ENCODE measurements around the gene MYO15B.

Gene MYO15B

DNA sequence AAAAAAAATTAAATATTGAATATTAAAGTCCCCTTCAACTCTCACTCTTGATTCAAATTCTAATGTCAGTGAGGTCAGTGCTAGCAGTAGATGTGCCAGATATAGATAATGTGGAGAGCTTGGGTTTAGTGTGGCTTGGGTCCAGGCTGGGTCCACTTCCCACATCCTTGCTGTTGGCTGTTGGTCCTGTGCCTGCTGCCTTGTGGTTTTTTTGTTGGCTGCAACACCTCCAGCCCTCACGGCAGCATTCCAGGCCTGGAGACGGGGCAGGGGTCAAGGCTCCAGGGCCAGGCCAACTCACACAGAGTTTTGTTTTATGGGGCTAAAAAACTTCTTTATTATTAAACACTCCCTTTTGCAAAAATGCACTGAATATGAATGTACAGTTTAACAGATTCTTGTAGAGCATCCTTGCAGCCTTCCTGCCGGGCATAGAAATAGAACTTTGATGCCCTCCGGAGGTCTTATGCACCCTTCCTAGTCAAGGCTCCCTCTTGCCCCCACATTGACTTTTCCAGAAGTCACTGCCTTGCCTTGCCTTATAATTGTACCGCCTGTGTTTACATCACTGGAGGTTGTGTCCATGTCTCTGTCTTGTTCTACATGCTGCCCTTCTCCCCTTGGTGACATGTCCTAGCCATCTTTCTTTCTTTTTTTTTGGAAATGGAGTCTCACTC is 25.5 kb upstream of the MYO15B start:
- FAIRE-seq: no peak
- no peak for TF ChIP-seq POLR2A (IDR thresholded peaks at IDR 0.05; ENCODE audit: low read depth, low read length)
- TF ChIP-seq TAF1 (IDR thresholded peaks at IDR 0.05; ENCODE audit: borderline replicate concordance, low read depth, low read length): no peak
- no peak for TF ChIP-seq POLR2AphosphoS5 (IDR thresholded peaks at IDR 0.05; ENCODE audit: low read depth, low read length)
- DNase-seq (ENCODE audit: insufficient read length): no peak

DNA sequence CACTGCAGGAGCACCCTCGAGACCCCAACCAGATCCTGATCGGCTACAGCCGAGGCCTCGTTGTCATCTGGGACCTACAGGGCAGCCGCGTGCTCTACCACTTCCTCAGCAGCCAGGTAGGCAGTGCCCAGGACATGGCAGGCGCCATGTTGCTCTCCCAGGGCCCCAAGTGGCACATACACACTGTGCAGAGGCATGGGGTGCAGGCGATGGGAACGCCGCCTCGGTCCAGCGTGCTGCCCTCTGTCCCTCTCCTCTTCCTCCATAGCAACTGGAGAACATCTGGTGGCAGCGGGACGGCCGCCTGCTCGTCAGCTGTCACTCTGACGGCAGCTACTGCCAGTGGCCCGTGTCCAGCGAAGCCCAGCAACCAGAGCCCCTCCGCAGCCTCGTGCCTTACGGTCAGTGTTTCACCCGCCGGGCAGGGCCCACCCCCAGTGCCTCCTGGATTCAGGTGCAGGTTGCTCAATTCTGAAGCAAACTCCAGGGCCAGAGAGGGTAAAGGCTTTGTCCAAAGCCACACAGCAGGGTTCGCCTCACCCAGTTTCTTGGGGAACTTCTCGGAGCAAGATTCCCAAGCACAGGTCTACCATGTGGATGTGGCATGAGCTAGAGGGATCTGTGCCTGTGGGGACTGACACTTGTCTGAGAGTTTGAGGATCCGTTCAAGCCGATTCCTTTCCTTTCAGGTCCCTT is 24.4 kb upstream of the MYO15B start:
- DNase-seq (ENCODE audit: insufficient read length) (no peak), FAIRE-seq (no peak)
- TF ChIP-seq POLR2A (IDR thresholded peaks at IDR 0.05; ENCODE audit: low read depth, low read length): no peak
- no peak for TF ChIP-seq TAF1 (IDR thresholded peaks at IDR 0.05; ENCODE audit: borderline replicate concordance, low read depth, low read length)
- TF ChIP-seq POLR2AphosphoS5 (IDR thresholded peaks at IDR 0.05; ENCODE audit: low read depth, low read length): no peak

DNA sequence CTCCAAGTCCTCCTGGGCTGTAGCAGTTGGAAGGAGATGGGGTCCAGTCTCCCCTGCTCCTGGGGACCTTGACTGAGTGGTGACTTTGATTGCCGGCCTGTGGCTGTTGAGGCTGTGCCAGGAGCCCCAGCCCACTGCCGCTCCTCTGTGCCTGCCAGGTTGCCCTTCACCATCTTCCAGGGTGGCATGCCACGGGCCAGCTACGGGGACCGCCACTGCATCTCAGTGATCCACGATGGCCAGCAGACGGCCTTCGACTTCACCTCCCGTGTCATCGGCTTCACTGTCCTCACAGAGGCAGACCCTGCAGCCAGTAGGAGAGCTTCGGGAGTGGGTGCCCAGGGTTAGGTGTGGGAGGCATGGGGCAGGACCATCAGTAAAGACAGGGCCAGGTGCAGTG is 23.4 kb upstream of the MYO15B start:
- TF ChIP-seq POLR2A (IDR thresholded peaks at IDR 0.05; ENCODE audit: low read depth, low read length) (no peak), POLR2AphosphoS5 (IDR thresholded peaks at IDR 0.05; ENCODE audit: low read depth, low read length) (no peak), TAF1 (IDR thresholded peaks at IDR 0.05; ENCODE audit: borderline replicate concordance, low read depth, low read length) (no peak)

DNA sequence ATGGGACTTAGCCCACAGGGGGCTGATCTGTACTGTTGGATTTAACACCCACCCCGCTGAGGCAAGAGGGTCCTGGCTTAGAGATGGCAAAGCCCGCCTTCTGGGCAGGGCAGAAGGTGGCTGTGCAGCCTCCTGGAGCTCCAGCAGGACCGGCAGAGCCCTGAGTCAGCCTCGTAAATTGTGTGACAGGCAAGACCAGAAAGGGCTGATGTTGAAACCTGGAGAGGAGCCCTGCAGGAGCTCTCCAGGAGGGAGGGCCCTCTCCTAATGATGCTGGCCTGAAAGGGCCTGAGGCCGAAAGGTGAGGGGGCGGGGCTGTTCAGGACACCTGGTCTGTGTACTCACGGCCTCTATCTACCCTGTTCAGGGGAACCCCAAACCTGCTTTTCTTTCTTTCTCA is 22.5 kb upstream of the MYO15B start:
- no peak for TF ChIP-seq TAF1 (IDR thresholded peaks at IDR 0.05; ENCODE audit: borderline replicate concordance, low read depth, low read length)
- TF ChIP-seq POLR2AphosphoS5 (IDR thresholded peaks at IDR 0.05; ENCODE audit: low read depth, low read length): no peak
- TF ChIP-seq POLR2A (IDR thresholded peaks at IDR 0.05; ENCODE audit: low read depth, low read length): no peak
- DNase-seq (ENCODE audit: insufficient read length) (no peak), FAIRE-seq (no peak)

More for the DNA sequence above, 23.4 kb upstream of the MYO15B start:
- FAIRE-seq: no peak
- no peak for DNase-seq (ENCODE audit: insufficient read length)

DNA sequence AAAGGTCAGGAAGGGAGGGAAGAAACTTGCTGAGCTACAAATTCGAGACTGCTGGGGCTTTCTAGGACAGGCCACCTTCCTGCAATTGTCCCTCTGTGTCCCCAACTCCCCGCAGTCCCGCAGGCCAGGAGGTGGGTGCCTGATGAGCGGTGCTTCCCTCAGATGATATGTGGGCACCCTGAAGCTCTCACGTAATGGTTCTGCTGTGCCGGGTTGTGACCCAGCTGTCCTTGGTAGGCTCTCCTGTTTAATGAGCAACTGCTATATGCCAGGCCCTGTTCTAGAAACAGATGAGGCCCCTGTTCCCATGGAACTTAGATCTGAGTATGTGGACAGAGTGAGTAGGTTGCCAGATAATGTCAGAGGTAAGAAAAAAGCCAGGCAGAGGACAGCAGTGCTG is 22.0 kb upstream of the MYO15B start:
- DNase-seq (ENCODE audit: insufficient read length): no peak
- no peak for FAIRE-seq
- TF ChIP-seq POLR2AphosphoS5 (IDR thresholded peaks at IDR 0.05; ENCODE audit: low read depth, low read length): no peak
- TF ChIP-seq POLR2A (IDR thresholded peaks at IDR 0.05; ENCODE audit: low read depth, low read length): no peak
- TF ChIP-seq TAF1 (IDR thresholded peaks at IDR 0.05; ENCODE audit: borderline replicate concordance, low read depth, low read length): no peak

DNA sequence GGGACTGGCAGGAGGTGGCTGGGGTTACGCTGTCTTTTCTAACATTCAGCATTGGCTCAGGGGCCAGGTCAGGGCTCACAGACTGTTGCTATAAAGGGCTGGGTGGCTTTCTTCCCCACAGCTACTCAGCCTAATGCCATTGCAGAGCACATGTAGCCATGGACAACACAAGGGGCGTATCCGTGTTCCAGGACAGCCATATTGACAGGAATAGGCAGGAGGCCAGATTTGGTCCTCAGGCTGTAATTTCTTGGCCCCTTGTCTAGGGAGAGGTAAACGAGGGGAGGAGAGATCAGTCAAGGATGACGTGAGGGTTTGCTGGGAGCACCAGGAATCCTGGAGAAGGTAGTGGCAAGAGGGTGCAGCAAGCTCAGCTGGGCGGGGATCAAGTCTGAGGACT is 21.2 kb upstream of the MYO15B start:
- no peak for TF ChIP-seq TAF1 (IDR thresholded peaks at IDR 0.05; ENCODE audit: borderline replicate concordance, low read depth, low read length)
- no peak for TF ChIP-seq POLR2A (IDR thresholded peaks at IDR 0.05; ENCODE audit: low read depth, low read length)
- TF ChIP-seq POLR2AphosphoS5 (IDR thresholded peaks at IDR 0.05; ENCODE audit: low read depth, low read length): no peak
- FAIRE-seq (no peak), DNase-seq (ENCODE audit: insufficient read length) (no peak)

DNA sequence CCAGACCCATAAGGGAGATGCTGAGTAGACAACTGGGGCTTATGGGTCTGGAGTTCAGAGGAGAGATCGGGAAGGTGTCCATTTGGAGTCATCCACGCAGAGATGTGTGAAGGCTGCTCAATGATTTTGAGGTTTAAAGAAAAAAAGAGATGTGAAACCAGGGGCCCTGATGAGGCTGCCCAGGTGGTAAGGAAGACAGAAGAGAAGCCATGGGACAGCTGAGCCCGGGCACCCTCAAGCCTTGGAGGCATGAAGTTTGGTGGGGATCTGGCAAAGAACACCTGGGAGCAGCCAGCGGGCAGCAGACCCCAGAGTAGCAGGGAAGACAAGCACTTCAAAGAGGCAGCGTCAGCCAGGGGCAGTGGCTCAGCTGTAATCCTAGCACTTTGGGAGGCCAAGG is 20.8 kb upstream of the MYO15B start:
- DNase-seq (ENCODE audit: insufficient read length): no peak
- FAIRE-seq: no peak
- TF ChIP-seq TAF1 (IDR thresholded peaks at IDR 0.05; ENCODE audit: borderline replicate concordance, low read depth, low read length): no peak
- no peak for TF ChIP-seq POLR2AphosphoS5 (IDR thresholded peaks at IDR 0.05; ENCODE audit: low read depth, low read length)
- no peak for TF ChIP-seq POLR2A (IDR thresholded peaks at IDR 0.05; ENCODE audit: low read depth, low read length)

DNA sequence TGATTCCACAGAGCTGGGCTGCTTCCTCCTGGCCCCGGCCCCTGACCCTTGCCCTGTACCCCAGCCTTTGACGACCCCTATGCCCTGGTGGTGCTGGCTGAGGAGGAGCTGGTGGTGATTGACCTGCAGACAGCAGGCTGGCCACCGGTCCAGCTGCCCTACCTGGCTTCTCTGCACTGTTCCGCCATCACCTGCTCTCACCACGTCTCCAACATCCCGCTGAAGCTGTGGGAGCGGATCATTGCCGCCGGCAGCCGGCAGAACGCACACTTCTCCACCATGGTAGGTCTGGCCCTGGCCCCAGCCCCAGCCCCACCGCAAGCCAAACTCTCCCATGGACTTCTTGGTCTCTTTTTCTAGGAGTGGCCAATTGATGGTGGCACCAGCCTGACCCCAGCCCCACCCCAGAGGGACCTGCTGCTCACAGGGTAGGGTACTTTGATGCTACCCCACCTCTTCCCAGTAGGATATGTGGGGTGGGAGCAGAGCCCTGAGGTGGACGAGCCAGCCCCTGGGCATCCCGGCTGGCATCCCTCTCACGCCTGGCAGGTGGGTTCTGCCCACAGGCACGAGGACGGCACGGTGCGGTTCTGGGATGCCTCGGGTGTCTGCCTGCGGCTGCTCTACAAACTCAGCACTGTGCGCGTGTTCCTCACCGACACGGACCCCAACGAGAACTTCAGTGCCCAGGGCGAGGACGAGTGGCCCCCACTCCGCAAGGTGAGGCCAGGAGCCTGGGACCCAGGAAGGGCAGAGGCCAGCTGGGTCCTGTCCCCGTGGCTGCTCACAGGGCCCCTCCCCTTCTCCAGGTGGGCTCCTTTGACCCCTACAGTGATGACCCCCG is 19.0 kb upstream of the MYO15B start:
- DNase-seq (ENCODE audit: insufficient read length) (no peak), FAIRE-seq (no peak)
- no peak for TF ChIP-seq POLR2A (IDR thresholded peaks at IDR 0.05; ENCODE audit: low read depth, low read length)
- no peak for TF ChIP-seq TAF1 (IDR thresholded peaks at IDR 0.05; ENCODE audit: borderline replicate concordance, low read depth, low read length)
- TF ChIP-seq POLR2AphosphoS5 (IDR thresholded peaks at IDR 0.05; ENCODE audit: low read depth, low read length): no peak

DNA sequence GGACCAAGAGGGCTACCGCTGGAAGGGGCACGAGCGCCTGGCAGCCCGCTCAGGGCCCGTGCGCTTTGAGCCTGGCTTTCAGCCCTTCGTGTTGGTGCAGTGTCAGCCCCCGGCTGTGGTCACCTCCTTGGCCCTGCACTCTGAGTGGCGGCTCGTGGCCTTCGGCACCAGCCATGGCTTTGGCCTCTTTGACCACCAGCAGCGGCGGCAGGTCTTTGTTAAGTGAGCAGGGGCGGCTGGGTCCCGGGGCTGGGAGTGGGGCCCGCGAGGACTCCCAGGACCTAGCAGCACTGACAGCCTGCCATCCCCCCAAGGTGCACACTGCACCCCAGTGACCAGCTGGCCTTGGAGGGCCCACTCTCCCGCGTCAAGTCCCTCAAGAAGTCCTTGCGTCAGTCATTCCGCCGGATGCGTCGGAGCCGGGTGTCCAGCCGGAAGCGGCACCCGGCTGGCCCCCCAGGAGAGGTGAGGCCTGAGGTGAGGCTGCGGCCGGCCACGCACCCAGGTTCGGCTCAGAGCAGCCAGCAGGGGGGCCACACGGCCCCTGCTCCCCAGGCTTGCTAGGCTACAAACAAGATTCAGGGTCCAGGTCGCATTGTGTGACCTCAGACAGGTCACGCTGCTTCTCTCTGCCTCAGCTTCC is 17.4 kb upstream of the MYO15B start:
- TF ChIP-seq POLR2A (IDR thresholded peaks at IDR 0.05; ENCODE audit: low read depth, low read length) (no peak), TAF1 (IDR thresholded peaks at IDR 0.05; ENCODE audit: borderline replicate concordance, low read depth, low read length) (no peak), POLR2AphosphoS5 (IDR thresholded peaks at IDR 0.05; ENCODE audit: low read depth, low read length) (no peak)
- no peak for FAIRE-seq
- no peak for DNase-seq (ENCODE audit: insufficient read length)

DNA sequence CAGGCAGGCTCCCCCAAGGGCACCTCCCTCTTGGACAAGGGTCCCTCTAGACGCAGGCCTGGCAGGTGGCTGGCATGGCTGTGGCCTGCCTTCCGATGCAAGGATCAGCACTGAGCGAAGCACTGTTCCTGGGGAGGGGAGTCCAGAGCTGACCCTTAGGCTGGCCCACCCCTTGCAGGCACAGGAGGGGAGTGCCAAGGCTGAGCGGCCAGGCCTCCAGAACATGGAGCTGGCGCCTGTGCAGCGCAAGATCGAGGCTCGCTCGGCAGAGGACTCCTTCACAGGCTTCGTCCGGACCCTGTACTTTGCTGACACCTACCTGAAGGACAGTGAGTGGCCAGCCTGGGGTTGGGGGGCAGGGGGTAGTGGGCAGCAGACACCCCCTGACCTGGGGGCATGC is 16.8 kb upstream of the MYO15B start:
- TF ChIP-seq POLR2A (IDR thresholded peaks at IDR 0.05; ENCODE audit: low read depth, low read length) (no peak), POLR2AphosphoS5 (IDR thresholded peaks at IDR 0.05; ENCODE audit: low read depth, low read length) (no peak), TAF1 (IDR thresholded peaks at IDR 0.05; ENCODE audit: borderline replicate concordance, low read depth, low read length) (no peak)
- DNase-seq (ENCODE audit: insufficient read length) (no peak), FAIRE-seq (no peak)
